ENCODE results near the gene RYR3.

Gene RYR3

DNA sequence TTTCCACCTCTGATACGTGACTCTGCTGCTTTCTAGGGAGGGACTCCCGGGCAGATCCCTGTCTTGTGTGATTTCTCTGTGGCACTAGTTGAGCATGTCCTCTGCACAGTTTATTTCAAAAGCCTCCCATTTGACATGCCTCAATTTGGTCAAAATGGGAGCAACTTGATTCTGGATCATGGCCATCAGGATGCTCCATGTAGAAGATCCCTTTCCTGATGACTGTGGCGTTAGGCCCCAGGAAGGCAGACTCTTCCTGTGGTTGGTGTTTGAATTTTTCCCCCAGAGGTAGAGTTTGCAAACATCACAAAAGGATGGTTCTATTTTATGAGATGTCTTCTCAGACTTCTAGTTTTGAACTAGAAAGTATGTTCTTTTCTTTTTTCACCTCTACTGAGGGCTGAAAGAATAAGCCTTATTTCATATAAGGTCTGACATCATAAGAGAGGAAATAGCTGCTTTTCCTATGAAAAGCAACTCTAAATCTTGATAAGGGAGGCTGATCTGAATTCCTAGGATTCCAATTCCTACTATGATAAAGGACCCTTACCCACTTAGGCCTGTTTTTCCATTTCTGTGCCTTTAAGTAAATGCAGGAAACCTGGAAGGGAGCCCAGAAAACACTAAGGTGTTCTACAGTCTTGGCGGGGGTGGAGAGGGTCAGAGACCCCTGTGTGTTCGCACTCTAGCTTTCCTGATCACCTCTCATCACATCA, 413.7 kb downstream of the RYR3 start:
- H3K4me3 ChIP-seq (ENCODE audit: low read length): no peak overlapping the region
- no peak for TF ChIP-seq ZNF274 (IDR thresholded peaks at IDR 0.05; ENCODE audit: low read depth, low read length)

DNA sequence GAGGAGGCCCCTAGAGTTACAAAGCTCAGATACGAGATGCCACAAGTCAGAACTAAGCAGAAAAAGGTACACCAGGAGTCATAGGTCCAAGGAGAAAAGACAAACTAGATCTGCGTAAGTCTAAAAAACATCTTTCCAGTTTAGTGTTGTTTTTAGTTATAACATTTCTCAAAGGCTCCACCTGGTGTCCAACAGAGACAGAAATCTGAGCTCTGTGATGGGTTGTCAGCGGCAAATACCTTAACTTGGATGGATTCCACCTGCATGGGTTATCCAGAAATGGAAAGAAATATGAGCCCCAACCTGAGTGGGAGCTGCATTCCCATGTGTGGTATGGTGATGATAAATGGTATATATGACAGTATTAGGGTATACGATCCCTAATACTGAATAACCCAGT, 418.9 kb downstream of the RYR3 start:
- H3K4me3 ChIP-seq (ENCODE audit: low read length): no peak overlapping the region
- no peak for TF ChIP-seq ZNF274 (IDR thresholded peaks at IDR 0.05; ENCODE audit: low read depth, low read length)

DNA sequence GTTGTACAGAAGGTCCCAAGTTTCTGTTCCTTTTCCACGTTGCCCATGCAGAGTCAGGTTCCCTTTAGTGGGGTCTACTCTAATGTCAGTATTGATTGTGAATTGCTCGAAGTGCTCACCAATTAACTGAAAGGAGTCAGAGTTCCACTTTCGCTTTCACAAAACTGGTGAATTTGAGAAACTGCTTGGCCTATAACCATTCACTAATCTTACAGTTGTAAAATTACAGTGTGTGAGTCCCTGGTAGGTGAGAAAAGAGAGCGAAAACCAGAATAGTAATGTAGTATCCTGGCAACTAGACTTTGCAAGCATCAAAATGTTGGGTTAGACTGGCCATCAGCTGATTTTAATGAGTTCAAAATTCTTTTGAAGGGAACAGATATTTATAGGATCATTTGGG, 420.0 kb downstream of the RYR3 start:
- no peak overlapping the region for H3K4me3 ChIP-seq (ENCODE audit: low read length)
- no peak for TF ChIP-seq ZNF274 (IDR thresholded peaks at IDR 0.05; ENCODE audit: low read depth, low read length)

- no peak overlapping the region for H3K4me3 ChIP-seq (ENCODE audit: low read length)
- no peak for TF ChIP-seq ZNF274 (IDR thresholded peaks at IDR 0.05; ENCODE audit: low read depth, low read length)
These were observed 424.4 kb downstream of the RYR3 start for GRCh38 chr15:33735143-33735542.

DNA sequence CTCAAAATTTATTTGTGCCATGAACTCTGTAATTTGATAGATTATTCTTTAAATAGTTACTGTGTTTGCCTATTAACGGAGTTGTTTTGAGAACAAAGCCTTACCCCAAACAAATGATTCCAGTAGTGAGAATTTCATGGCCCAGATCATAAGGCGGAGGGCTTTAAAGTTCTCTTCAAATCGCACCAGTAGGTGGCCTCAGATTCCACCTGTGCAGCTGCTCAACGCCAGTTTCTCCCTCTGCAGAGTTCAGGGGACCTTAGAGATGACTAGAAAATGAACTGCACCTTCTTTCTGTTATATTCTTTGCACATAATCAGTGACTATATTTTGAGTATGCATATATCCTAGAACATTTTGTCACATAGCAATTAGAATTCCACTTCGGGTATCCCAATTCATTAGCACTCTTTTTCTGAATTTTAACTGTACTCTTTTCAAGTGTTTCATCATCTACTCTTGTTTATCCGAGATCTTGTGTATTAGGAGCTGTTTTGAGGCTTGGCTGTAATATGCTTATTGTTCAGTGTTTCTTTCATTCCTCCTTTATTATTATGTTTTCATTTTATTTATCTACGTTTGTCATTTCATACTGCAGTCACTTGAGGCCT, 425.0 kb downstream of the RYR3 start:
- H3K4me3 ChIP-seq (ENCODE audit: low read length): no peak overlapping the region

GRCh38 chr15:33737687-33738601, 427.2 kb downstream of the RYR3 start:
- TF ChIP-seq ZNF274 (IDR thresholded peaks at IDR 0.05; ENCODE audit: low read depth, low read length): no peak
- H3K4me3 ChIP-seq (ENCODE audit: low read length): no peak overlapping the region

More for the DNA sequence above, 425.0 kb downstream of the RYR3 start:
- no peak for TF ChIP-seq ZNF274 (IDR thresholded peaks at IDR 0.05; ENCODE audit: low read depth, low read length)

GRCh38 chr15:33738941-33739664, 428.3 kb downstream of the RYR3 start:
- TF ChIP-seq ZNF274 (IDR thresholded peaks at IDR 0.05; ENCODE audit: low read depth, low read length): no peak
- no peak overlapping the region for H3K4me3 ChIP-seq (ENCODE audit: low read length)

GRCh38 chr15:33742306-33742705, 431.5 kb downstream of the RYR3 start:
- no peak for TF ChIP-seq ZNF274 (IDR thresholded peaks at IDR 0.05; ENCODE audit: low read depth, low read length)
- no peak overlapping the region for H3K4me3 ChIP-seq (ENCODE audit: low read length)

DNA sequence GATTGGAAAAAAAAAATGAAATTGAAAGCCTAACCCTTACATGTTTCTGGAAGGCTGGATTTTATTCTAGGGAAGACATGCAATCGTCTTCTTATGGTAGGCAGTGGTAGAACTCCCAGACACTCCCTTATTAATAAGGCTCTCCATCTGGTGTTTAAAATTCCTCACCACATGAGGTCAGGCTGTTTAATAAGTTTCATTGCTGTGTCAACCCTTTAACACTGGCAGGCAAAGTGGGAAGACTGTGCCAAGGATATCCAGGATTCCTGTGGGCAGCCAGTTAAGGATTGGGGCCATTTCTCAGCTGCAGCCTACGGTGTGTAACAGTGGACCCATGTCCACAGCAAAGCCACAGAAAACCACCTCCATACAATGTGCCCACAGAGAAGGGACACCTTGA, 432.0 kb downstream of the RYR3 start:
- no peak overlapping the region for H3K4me3 ChIP-seq (ENCODE audit: low read length)
- no peak for TF ChIP-seq ZNF274 (IDR thresholded peaks at IDR 0.05; ENCODE audit: low read depth, low read length)

GRCh38 chr15:33746203-33746602, 435.4 kb downstream of the RYR3 start:
- TF ChIP-seq ZNF274 (IDR thresholded peaks at IDR 0.05; ENCODE audit: low read depth, low read length): no peak
- H3K4me3 ChIP-seq (ENCODE audit: low read length): no peak overlapping the region

DNA sequence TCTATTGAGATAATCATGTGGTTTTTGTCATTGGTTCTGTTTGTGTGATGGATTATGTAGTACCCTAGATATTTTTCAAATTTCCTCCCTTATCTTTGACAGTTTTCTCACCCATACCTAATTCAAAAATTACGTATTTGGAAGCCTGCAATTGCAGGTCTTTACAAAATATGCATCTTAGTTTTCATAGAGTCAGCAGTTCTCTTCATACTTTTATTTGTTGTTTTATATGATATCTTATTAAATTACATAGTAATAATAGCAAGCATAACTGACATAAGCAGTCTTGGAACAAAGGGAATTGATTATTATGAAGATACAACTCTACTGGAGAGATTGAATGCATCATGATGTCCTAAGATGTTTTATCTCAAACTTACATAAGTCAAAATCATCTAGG, 442.2 kb downstream of the RYR3 start:
- H3K4me3 ChIP-seq (ENCODE audit: low read length): no peak overlapping the region
- no peak for TF ChIP-seq ZNF274 (IDR thresholded peaks at IDR 0.05; ENCODE audit: low read depth, low read length)

DNA sequence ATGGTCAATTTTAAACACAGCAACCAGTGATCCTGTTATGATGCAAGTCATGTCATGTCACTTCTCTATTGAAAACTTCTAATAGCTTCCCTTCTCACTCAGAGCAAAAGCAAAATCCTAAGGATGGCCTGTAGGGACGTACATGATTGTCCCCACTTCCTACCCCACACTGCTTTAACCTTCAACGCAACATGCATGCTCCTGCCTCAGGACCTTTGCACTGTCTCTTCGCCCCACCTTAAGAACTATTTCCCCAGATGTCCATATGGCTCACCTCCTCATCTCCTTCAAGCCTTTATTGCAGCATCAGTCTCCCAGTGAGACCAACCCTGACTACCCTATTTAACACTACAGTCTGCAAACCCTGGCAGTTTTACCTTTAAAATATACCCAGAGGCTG, 443.5 kb downstream of the RYR3 start:
- no peak for TF ChIP-seq ZNF274 (IDR thresholded peaks at IDR 0.05; ENCODE audit: low read depth, low read length)
- no peak overlapping the region for H3K4me3 ChIP-seq (ENCODE audit: low read length)

- H3K4me3 ChIP-seq (ENCODE audit: low read length): no peak overlapping the region
- TF ChIP-seq ZNF274 (IDR thresholded peaks at IDR 0.05; ENCODE audit: low read depth, low read length): no peak
These were observed 446.2 kb downstream of the RYR3 start for GRCh38 chr15:33756961-33757360.
